SK-N-SH (cell line): ENCODE data around the gene ARHGAP10. TPM values are rescaled to one million over a fixed set of nuclear protein-coding genes. Genes with fewer than 3 reads are reported as not detected.

Experiments used
- CTCF ChIA-PET: fragments of 300-600, 350-600 bp; formaldehyde crosslinking; extraction: SDS; loops from one replicate; lab custom pipeline; 2021; lab: Yijun Ruan, JAX
- POLR2A ChIA-PET: fragments of 350-600 bp; sonication (Branson Sonifier 250); formaldehyde crosslinking; extraction: SDS; loops from one replicate; lab custom pipeline; 2020; ENCODE audit warnings: antibody characterized with exemption, inconsistent platforms; lab: Yijun Ruan, JAX
- DNase-seq: peaks from one replicate; pipeline ENCODE4 v3.0.0; 2012
- H2AFZ ChIP-seq: fragments of 200-600 bp; sonication (generic); 2 replicates; pipeline ENCODE4 v1.8.1; 2016; ENCODE audit warnings: antibody characterized with exemption, mild to moderate bottlenecking, low read depth
- H3F3A ChIP-seq: fragments of 200-600 bp; sonication (generic); replicated peaks from 2 replicates; pipeline ENCODE3; 2016; ENCODE audit warnings: antibody characterized with exemption, mild to moderate bottlenecking; ENCODE audit not compliant: insufficient read depth
- H3K27ac ChIP-seq, 2 experiments: fragments of 200-500 bp in 1 of 2; fragments of 200-600 bp in 1 of 2; sonication (Bioruptor generic) in 1 of 2; sonication (generic), shearing (Covaris generic) in 1 of 2; 2 replicates each; pipeline versions ENCODE4 v1.5.1 to v1.6.1; 2014 to 2016; ENCODE audit warnings: low read depth in 2 of 2, inconsistent platforms in 1 of 2, low read length in 1 of 2, mild to moderate bottlenecking in 1 of 2, mixed read lengths in 1 of 2
- H3K27me3 ChIP-seq: fragments of 200-600 bp; sonication (generic), shearing (Covaris generic); 2 replicates; pipeline ENCODE4 v1.6.1; 2016; ENCODE audit warnings: mixed run types; ENCODE audit not compliant: insufficient read depth
- H3K36me3 ChIP-seq, 2 experiments: fragments of 200-500 bp in 1 of 2; fragments of 200-600 bp in 1 of 2; sonication (Bioruptor generic) in 1 of 2; sonication (generic) in 1 of 2; replicated peaks in 1 of 2; 2 replicates each; pipeline versions ENCODE3 to v1.5.1; 2014 to 2016; ENCODE audit warnings: low read length in 1 of 2, mild to moderate bottlenecking in 1 of 2; ENCODE audit not compliant: insufficient read depth in 2 of 2, control insufficient read depth in 1 of 2
- H3K4me1 ChIP-seq, 2 experiments: fragments of 200-500 bp in 1 of 2; fragments of 200-600 bp in 1 of 2; sonication (Bioruptor generic) in 1 of 2; sonication (generic), shearing (Covaris generic) in 1 of 2; 2 replicates each; pipeline versions ENCODE4 v1.5.1 to v1.6.1; 2014 to 2016; ENCODE audit warnings: low read depth in 1 of 2, low read length in 1 of 2, mixed run types in 1 of 2; ENCODE audit not compliant: insufficient read depth in 2 of 2, control insufficient read depth in 1 of 2
- H3K4me2 ChIP-seq: fragments of 200-600 bp; sonication (generic), shearing (Covaris generic); 2 replicates; pipeline ENCODE4 v1.6.1; 2017; ENCODE audit warnings: mixed run types
- H3K4me3 ChIP-seq, 2 experiments: fragments of 200-500 bp in 1 of 2; fragments of 200-600 bp in 1 of 2; sonication (Bioruptor generic) in 1 of 2; sonication (generic), shearing (Covaris generic) in 1 of 2; 2 replicates each; pipeline versions ENCODE4 v1.5.1 to v1.8.1; 2014 to 2016; ENCODE audit warnings: low read depth in 2 of 2, inconsistent platforms in 1 of 2, low read length in 1 of 2, mild to moderate bottlenecking in 1 of 2, mixed read lengths in 1 of 2, moderate library complexity in 1 of 2
- H3K79me2 ChIP-seq: fragments of 200-600 bp; sonication (generic); 2 replicates; pipeline ENCODE4 v1.8.1; 2017; ENCODE audit warnings: mild to moderate bottlenecking; ENCODE audit not compliant: insufficient read depth
- H3K9ac ChIP-seq: fragments of 200-600 bp; sonication (generic); 2 replicates; pipeline ENCODE4 v1.6.1; 2017; ENCODE audit warnings: mixed run types
- H3K9me2 ChIP-seq: fragments of 200-600 bp; sonication (generic); 2 replicates; pipeline ENCODE4 v1.6.1; 2017; ENCODE audit warnings: mixed run types
- H3K9me3 ChIP-seq: fragments of 200-600 bp; sonication (generic); 2 replicates; pipeline ENCODE4 v1.6.1; 2017; ENCODE audit warnings: mixed run types, mild to moderate bottlenecking, moderate library complexity
- H4K20me1 ChIP-seq: fragments of 200-600 bp; sonication (generic); 2 replicates; pipeline ENCODE4 v1.6.1; 2017; ENCODE audit warnings: mild to moderate bottlenecking, mixed run types; ENCODE audit not compliant: insufficient read depth
- EZH2phosphoT487 ChIP-seq: fragments of 200-600 bp; sonication (generic); IDR thresholded peaks from 2 replicates; pipeline ENCODE4 v1.6.1; 2017; ENCODE audit warnings: low read depth, mixed run types, mild to moderate bottlenecking, antibody characterized with exemption, moderate library complexity, borderline replicate concordance
- FOSL2 ChIP-seq: IDR thresholded peaks from 2 replicates; pipeline ENCODE4 v1.4.0; 2012; ENCODE audit warnings: low read depth, mild to moderate bottlenecking, moderate library complexity, borderline replicate concordance
- GABPA ChIP-seq: IDR thresholded peaks from 2 replicates; pipeline ENCODE4 v1.4.0; 2012; ENCODE audit warnings: low read depth, mild to moderate bottlenecking
- MEF2A ChIP-seq: IDR thresholded peaks from 2 replicates; pipeline ENCODE4 v1.4.0; 2012; ENCODE audit warnings: low read depth, borderline replicate concordance
- MXI1 ChIP-seq: IDR thresholded peaks from 2 replicates; pipeline ENCODE4 v1.6.1; 2012; ENCODE audit warnings: mild to moderate bottlenecking, low read depth, low read length, improper control_type of control experiment
- NFIC ChIP-seq: IDR thresholded peaks from 2 replicates; pipeline ENCODE4 v1.4.0; 2012; ENCODE audit warnings: borderline replicate concordance
- NRF1 ChIP-seq: IDR thresholded peaks from 2 replicates; pipeline ENCODE4 v1.6.1; 2012; ENCODE audit warnings: low read depth, mild to moderate bottlenecking, low read length
- POLR2AphosphoS5 ChIP-seq: IDR thresholded peaks from 2 replicates; pipeline ENCODE4 v1.6.1; 2012; ENCODE audit warnings: low read depth, low read length
- RAD21 ChIP-seq: IDR thresholded peaks from 2 replicates; pipeline ENCODE4 v1.6.1; 2012; ENCODE audit warnings: mild to moderate bottlenecking, low read length
- RCOR1 ChIP-seq: fragments of 150-350 bp; IDR thresholded peaks from 2 replicates; pipeline ENCODE4 v1.6.1; 2017; ENCODE audit warnings: antibody characterized with exemption, low read length
- SIN3A ChIP-seq: IDR thresholded peaks from 2 replicates; pipeline ENCODE4 v1.6.1; 2012; ENCODE audit warnings: low read depth, mild to moderate bottlenecking, low read length, moderate library complexity, borderline replicate concordance
- TAF1 ChIP-seq: IDR thresholded peaks from 2 replicates; pipeline ENCODE4 v1.6.1; 2012; ENCODE audit warnings: low read depth, mild to moderate bottlenecking, low read length, moderate library complexity, borderline replicate concordance
- TCF12 ChIP-seq: IDR thresholded peaks from 2 replicates; pipeline ENCODE4 v1.4.0; 2012
- TEAD4 ChIP-seq: IDR thresholded peaks from 2 replicates; pipeline ENCODE4 v1.4.0; 2012; ENCODE audit warnings: mild to moderate bottlenecking, borderline replicate concordance; ENCODE audit not compliant: insufficient read depth
- WGBS: methylation state at CpG from one replicate; pipeline ENCODE4 v1.1.6; 2017; ENCODE audit warnings: low lambda C conversion rate; 5-methylcytosine and 5-hydroxymethylcytosine counted together
- polyA plus RNA-seq, 3 experiments: library from polyadenylated mRNA; depleted of rRNA; stranded (reverse); fragments of >200 nt; gene quantifications; 2 replicates each; pipeline ENCODE4 v1.2.3, GENCODE V29; 2012
- TF ChIP-seq, protein P1 (sequence below): IDR thresholded peaks from 2 replicates; pipeline ENCODE4 v1.4.0; 2012; ENCODE audit warnings: low read depth, borderline replicate concordance
- TF ChIP-seq, protein P2 (sequence below): fragments of 150-350 bp; IDR thresholded peaks from 2 replicates; pipeline ENCODE4 v1.6.1; 2017; ENCODE audit warnings: antibody characterized with exemption, low read length, low read depth, borderline replicate concordance
- TF ChIP-seq, protein P3 (sequence below): IDR thresholded peaks from 2 replicates; pipeline ENCODE4 v1.4.0; 2012; ENCODE audit warnings: low read depth

ARHGAP10 gene
- polyA plus RNA-seq, 1 of the 3 experiments (the other 2 are of a cell fraction) = 15.1 TPM

DNA sequence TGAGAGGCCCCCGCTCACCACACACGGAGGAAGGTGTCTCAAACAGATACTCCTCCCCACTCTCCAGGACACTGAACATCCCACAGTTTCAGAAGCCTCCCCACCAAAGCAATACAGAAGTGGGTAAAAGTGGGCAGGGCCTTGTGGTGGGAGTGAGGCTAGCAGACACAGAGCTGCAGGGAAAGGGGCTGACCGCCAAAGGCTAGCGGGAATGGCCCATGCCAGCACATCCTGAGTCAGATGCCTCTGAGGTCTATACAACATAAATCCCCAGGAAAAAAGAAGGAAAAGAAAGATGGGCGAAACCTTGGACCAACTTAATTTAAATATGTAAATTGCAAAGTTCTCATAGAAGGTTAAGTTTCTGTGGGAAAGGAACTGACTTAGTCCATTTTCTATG lies 21.9 kb upstream of the ARHGAP10 start:
- Histone ChIP-seq H3K9me3 (no peaks in the 10 kb centered on the region), H3F3A (peaks cover 15% of the 10 kb centered on the region), H3K9ac (no peak overlapping the region), H4K20me1 (no peaks in the 10 kb centered on the region), H3K36me3 (no peaks in the 10 kb centered on the region), H3K27me3 (no peaks in the 10 kb centered on the region), H3K79me2 (no peaks in the 10 kb centered on the region), H3K4me2 (no peak overlapping the region), H3K4me1 (peaks cover 0 to 3% of the 10 kb centered on the region in 2 experiments; a peak in 1 of 4 replicates), H3K9me2 (no peaks in the 10 kb centered on the region), H2AFZ (no peak overlapping the region), H3K4me3 (no peak overlapping the region), H3K27ac (no peak overlapping the region)
- WGBS = 88% methylated on average over 5 of the region's 5 CpGs
- ChIA-PET POLR2A (no interaction called here), CTCF (interaction anchor here (0.6 to 8.0 kb wide), 2 partner anchors 140 to 156 kb away, joined by 3 to 182 read pairs; no protein-coding TSS in a partner anchor)
- TF ChIP-seq NRF1 (no peak), TEAD4 (no peak), TCF12 (no peak), SIN3A (no peak), GABPA (no peak), MEF2A (no peak), RAD21 (no peak), TAF1 (no peak), RCOR1 (no peak), EZH2phosphoT487 (no peak), NFIC (no peak), POLR2AphosphoS5 (no peak), FOSL2 (no peak; the same call in 1 of the 2 replicates), MXI1 (no peak)
- TF ChIP-seq, protein P1, sequence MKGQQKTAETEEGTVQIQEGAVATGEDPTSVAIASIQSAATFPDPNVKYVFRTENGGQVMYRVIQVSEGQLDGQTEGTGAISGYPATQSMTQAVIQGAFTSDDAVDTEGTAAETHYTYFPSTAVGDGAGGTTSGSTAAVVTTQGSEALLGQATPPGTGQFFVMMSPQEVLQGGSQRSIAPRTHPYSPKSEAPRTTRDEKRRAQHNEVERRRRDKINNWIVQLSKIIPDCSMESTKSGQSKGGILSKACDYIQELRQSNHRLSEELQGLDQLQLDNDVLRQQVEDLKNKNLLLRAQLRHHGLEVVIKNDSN = no peak
- TF ChIP-seq, protein P2, sequence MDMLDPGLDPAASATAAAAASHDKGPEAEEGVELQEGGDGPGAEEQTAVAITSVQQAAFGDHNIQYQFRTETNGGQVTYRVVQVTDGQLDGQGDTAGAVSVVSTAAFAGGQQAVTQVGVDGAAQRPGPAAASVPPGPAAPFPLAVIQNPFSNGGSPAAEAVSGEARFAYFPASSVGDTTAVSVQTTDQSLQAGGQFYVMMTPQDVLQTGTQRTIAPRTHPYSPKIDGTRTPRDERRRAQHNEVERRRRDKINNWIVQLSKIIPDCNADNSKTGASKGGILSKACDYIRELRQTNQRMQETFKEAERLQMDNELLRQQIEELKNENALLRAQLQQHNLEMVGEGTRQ = no peak
- TF ChIP-seq, protein P3, sequence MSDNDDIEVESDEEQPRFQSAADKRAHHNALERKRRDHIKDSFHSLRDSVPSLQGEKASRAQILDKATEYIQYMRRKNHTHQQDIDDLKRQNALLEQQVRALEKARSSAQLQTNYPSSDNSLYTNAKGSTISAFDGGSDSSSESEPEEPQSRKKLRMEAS = no peak
- no peak for DNase-seq
